Liver (tissue), 3 donors: Measurements from ENCODE around the gene PLXNB1.
A peak's percentile ranks its signal among the peaks of the same experiment; 100 is the strongest.

ENCODE experiments used
- EGR1 ChIP-seq, 2 donors: IDR thresholded peaks; 2 replicates each; pipeline ENCODE4 v1.6.1; 2016 to 2018; ENCODE audit warnings: antibody characterized with exemption in 2 of 2, low read depth in 2 of 2
- HNF4A ChIP-seq, 2 donors: conservative IDR thresholded peaks; 2 replicates each; pipeline ENCODE4 v1.6.1; 2016; ENCODE audit warnings: antibody characterized with exemption in 2 of 2, mild to moderate bottlenecking in 2 of 2
- RAD21 ChIP-seq, 2 donors: IDR thresholded peaks; 2 replicates each; pipeline ENCODE4 v1.6.1; 2016; ENCODE audit warnings: antibody characterized with exemption in 2 of 2, mild to moderate bottlenecking in 2 of 2
- REST ChIP-seq: IDR thresholded peaks from 2 replicates; pipeline ENCODE4 v1.6.1; 2016; ENCODE audit warnings: antibody characterized with exemption, mild to moderate bottlenecking
- TF ChIP-seq, protein P1 (sequence below): fragments of 150-350 bp; IDR thresholded peaks from 2 replicates; pipeline ENCODE4 v1.5.1; 2017; ENCODE audit warnings: improper control_type of control experiment, low read depth, low read length; ENCODE audit not compliant: missing input control
- TF ChIP-seq, protein P2 (sequence below): IDR thresholded peaks from 2 replicates; pipeline ENCODE4 v1.6.1; 2016; ENCODE audit warnings: antibody characterized with exemption
- TF ChIP-seq, protein P3 (sequence below): IDR thresholded peaks from 2 replicates; pipeline ENCODE4 v1.6.1; 2016; ENCODE audit warnings: antibody characterized with exemption
- donor health status: healthy.
- donor health status: healthy.

DNA sequence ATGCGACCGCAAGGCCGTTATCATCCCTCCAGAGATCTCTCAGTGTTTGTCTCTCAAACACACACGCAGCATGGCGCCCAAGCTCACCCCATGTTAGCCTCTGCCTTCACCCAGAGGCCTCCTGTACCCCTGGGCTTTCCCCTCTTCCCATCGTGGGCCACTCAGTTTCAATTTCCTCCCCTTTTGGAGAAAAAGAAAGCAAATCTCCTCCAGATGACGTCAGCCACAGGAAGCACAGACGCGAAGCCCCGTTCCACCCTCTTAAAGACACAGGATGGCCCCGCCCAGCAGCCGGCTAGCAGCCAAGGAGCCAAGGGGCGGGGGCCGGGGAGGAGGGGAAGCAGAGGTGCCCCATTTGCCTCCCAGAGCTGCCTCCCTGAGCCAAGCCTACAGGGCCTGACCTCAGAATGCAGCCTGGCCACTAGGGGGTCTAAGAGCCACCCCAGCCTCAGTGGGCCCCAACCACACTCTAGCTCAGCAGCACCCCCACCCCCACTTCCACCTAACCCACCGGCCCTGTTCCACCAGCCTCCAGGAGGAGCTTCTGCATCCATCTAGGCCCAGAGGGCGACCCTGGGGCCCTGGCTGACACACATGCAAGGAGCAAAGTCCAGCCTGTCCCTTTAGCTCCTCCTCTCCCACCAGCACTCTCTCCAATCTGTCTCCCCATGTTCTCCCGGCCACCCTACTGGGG is 43.2 kb upstream of the PLXNB1 start:
- TF ChIP-seq EGR1 (IDR thresholded peaks at IDR 0.05; ENCODE audit: low read depth in 2 of 2) (no peak), REST (peak; percentile 17), RAD21 (IDR thresholded peaks at IDR 0.05) (peak in 1 of 2 donors; percentile 37), HNF4A (conservative IDR thresholded peaks at IDR 0.05) (peak; percentile 94)
- TF ChIP-seq, protein P1, sequence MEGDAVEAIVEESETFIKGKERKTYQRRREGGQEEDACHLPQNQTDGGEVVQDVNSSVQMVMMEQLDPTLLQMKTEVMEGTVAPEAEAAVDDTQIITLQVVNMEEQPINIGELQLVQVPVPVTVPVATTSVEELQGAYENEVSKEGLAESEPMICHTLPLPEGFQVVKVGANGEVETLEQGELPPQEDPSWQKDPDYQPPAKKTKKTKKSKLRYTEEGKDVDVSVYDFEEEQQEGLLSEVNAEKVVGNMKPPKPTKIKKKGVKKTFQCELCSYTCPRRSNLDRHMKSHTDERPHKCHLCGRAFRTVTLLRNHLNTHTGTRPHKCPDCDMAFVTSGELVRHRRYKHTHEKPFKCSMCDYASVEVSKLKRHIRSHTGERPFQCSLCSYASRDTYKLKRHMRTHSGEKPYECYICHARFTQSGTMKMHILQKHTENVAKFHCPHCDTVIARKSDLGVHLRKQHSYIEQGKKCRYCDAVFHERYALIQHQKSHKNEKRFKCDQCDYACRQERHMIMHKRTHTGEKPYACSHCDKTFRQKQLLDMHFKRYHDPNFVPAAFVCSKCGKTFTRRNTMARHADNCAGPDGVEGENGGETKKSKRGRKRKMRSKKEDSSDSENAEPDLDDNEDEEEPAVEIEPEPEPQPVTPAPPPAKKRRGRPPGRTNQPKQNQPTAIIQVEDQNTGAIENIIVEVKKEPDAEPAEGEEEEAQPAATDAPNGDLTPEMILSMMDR: no peak
- TF ChIP-seq, protein P2, sequence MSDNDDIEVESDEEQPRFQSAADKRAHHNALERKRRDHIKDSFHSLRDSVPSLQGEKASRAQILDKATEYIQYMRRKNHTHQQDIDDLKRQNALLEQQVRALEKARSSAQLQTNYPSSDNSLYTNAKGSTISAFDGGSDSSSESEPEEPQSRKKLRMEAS: peak; percentile 41
- TF ChIP-seq, protein P3, sequence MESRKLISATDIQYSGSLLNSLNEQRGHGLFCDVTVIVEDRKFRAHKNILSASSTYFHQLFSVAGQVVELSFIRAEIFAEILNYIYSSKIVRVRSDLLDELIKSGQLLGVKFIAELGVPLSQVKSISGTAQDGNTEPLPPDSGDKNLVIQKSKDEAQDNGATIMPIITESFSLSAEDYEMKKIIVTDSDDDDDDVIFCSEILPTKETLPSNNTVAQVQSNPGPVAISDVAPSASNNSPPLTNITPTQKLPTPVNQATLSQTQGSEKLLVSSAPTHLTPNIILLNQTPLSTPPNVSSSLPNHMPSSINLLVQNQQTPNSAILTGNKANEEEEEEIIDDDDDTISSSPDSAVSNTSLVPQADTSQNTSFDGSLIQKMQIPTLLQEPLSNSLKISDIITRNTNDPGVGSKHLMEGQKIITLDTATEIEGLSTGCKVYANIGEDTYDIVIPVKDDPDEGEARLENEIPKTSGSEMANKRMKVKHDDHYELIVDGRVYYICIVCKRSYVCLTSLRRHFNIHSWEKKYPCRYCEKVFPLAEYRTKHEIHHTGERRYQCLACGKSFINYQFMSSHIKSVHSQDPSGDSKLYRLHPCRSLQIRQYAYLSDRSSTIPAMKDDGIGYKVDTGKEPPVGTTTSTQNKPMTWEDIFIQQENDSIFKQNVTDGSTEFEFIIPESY: peak; percentile 39
